Astrocyte of the spinal cord (primary cell): ENCODE data around the gene LATS1.
A peak's percentile ranks its signal among the peaks of the same experiment; 100 is the strongest.

Source experiments
- DNase-seq: peaks from one replicate; pipeline ENCODE4 v3.0.0; 2011; ENCODE audit warnings: low read depth, low spot score
- H3K4me3 ChIP-seq: 2 replicates; pipeline ENCODE4 v1.5.1; 2011; ENCODE audit warnings: low read depth, mild to moderate bottlenecking, low read length, moderate library complexity
- in situ Hi-C: cut with HindIII; loops from 2 replicates; pipeline ENCODE4 v1.10.0; 2017; ENCODE audit warnings: low sequenced_read_pairs
- TF ChIP-seq, protein P1 (sequence below): IDR thresholded peaks from 2 replicates; pipeline ENCODE4 v1.5.1; 2012; ENCODE audit warnings: low read depth, mild to moderate bottlenecking, low read length, inconsistent platforms

LATS1 gene

DNA sequence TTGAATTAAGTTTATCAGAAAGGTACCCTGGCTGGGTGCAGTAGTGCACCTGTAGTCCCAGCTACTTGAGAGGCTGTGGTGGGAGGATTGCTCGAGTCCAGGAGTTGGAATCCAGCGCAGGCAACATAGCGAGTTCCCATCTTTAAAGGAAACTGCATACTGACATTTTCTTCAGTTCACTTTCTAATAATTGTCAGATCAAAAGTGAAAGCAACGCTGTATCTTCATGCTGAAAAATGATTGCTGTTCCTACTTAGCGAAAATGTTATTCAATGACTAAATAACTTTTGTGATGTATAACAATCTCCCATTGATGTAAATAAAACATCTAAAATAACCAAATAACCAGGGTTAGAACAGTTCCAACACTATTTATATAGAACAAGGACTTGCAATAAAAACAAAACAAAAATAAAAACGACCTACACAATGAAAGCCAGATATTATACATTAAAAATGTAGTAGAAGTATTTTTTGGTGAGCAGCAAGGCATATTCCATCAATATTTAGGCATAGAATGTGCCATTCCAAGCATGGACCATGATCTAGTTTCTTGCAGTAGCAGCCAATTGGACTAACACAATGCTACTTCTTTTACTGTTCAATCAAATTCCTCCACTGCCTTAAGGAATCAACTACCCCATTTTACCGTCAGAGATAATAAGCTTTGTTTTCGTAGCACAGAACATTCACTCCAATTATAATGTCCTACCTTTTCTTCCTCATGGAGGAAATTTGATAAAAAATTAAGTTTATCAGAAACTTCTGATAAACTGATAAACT lies 1.5 kb downstream of the LATS1 start:
- H3K4me3 ChIP-seq = peak overlapping the region; percentile 85
- no peak for DNase-seq
- TF ChIP-seq, protein P1, sequence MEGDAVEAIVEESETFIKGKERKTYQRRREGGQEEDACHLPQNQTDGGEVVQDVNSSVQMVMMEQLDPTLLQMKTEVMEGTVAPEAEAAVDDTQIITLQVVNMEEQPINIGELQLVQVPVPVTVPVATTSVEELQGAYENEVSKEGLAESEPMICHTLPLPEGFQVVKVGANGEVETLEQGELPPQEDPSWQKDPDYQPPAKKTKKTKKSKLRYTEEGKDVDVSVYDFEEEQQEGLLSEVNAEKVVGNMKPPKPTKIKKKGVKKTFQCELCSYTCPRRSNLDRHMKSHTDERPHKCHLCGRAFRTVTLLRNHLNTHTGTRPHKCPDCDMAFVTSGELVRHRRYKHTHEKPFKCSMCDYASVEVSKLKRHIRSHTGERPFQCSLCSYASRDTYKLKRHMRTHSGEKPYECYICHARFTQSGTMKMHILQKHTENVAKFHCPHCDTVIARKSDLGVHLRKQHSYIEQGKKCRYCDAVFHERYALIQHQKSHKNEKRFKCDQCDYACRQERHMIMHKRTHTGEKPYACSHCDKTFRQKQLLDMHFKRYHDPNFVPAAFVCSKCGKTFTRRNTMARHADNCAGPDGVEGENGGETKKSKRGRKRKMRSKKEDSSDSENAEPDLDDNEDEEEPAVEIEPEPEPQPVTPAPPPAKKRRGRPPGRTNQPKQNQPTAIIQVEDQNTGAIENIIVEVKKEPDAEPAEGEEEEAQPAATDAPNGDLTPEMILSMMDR = no peak
- in situ Hi-C loops = no loop called here

DNA sequence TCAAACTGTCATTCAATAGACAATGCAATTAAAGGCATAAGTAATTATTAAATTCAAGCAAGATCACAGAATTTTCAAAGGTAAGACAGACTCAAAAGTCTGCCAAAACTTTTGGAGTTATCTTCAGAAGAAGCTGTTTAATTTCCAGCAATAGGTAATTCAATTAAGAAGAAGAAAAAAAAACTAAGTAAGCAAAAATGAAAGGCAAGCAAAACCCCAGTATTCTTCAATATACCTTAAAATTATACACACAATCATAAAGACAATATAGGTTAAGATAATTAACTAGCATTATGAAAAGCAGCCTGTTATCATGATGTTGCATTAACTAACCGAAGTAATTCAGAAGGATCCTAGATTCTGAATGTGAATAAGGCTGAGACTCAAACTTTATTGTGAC lies 3.5 kb downstream of the LATS1 start:
- TF ChIP-seq, protein P1 = no peak
- no peak for DNase-seq

DNA sequence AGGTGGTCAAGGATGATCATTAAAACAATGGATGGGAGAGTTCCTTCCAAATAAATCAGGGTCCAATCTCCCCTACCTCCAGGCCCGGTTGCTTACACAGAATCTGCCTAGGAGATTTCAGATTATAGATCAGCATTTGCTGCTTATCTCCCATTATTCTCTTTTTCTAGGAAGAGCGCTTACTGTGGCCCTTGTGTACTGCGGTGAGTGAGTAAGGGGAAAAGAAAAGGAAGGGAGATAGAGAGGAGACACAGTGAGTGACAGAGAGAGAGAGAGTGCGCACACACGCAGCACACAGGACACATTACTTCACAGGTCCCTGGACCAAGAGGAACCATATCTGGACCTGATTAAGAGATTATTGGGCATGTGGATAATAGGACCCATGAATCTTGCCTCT lies 6.2 kb downstream of the LATS1 start:
- in situ Hi-C loops = no loop called here
- TF ChIP-seq, protein P1 = no peak
- DNase-seq = no peak
- H3K4me3 ChIP-seq = no peak overlapping the region

More for the DNA sequence above, 3.5 kb downstream of the LATS1 start:
- no peak overlapping the region for H3K4me3 ChIP-seq
- in situ Hi-C loops = no loop called here

DNA sequence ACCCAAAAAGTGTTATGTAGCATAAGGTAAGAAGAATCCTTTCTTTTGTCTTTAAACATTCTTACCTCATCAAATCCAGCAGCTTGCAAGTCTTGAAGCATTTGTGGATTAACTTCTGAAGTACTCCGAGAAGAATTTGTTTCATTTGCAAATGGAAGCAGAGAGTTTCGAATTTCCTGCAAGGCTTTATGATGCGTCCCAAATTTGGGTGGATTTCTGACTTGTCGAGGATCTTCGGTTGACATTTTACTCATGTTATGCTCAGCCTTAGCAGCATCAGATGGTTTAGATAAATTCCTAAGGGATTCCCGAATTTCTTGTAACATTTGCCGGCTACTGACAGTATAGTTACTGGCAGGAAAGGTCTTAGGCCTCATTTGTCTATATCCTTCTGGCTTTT lies 16.2 kb downstream of the LATS1 start:
- in situ Hi-C loops = no loop called here
- H3K4me3 ChIP-seq = no peak overlapping the region
- TF ChIP-seq, protein P1 = no peak
- DNase-seq = no peak

DNA sequence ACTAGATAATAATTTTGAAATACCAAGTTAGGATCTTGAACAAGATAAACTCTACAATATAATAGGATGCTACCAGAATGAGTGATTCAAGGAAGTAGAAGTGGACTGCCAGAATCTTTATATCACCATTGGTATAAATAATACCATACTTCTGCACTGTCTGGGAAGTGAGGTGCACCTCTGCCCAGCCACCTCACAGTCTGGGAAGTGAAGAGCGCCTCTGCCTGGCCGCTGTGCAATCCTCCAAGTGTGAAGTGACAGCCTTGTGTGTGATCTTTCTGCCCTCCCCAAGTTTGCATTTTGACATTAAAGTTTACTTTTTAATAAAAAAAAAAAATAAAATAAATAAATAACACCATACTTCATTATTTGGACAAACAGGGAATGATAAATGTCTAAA lies 18.8 kb downstream of the LATS1 start:
- no peak overlapping the region for H3K4me3 ChIP-seq
- DNase-seq = no peak
- TF ChIP-seq, protein P1 = no peak
- in situ Hi-C loops = no loop called here

DNA sequence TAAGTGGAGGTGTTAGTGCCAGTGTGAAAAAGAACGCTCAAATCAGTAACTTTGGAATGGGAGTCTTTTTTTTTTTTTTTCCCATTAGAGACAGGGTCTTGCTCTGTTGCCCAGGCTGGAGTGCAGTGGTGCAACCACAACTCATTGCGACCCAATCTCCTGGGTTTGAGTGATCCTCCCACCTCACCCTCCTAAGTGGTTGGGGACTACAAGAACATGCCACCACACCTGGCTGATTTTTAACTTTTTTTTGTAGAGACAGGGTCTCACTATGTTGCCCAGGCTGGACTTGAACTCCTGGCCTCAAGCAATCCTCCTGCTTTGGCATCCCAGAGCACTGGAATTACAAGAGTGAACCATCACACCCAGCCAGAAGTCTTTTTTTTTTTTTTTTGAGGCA lies 19.7 kb downstream of the LATS1 start:
- in situ Hi-C loops = no loop called here
- DNase-seq = no peak
- TF ChIP-seq, protein P1 = no peak
- H3K4me3 ChIP-seq = no peak overlapping the region

DNA sequence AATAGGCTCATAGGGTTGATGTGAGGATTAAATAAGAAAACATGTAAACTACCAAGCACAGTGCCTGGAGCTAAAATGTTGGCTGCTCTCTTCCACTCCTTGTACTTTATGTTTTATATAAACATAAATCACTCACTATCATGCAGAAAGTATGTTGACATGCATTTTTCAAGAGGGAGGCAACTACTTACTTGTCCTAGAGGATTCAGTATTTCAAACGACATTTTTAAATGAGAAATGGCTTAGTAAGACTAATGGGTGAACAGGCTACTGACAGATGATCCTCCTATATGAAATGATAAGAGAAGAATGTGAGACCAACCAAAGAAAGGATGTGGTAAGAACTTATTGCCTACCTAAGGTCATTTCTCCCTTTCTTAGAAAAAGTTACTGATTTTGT lies 21.0 kb downstream of the LATS1 start:
- DNase-seq = no peak
- H3K4me3 ChIP-seq = no peak overlapping the region

More for the DNA sequence above, 21.0 kb downstream of the LATS1 start:
- in situ Hi-C loops = no loop called here
- TF ChIP-seq, protein P1 = no peak
